ENCODE data around the gene MICAL2.

Gene MICAL2

DNA sequence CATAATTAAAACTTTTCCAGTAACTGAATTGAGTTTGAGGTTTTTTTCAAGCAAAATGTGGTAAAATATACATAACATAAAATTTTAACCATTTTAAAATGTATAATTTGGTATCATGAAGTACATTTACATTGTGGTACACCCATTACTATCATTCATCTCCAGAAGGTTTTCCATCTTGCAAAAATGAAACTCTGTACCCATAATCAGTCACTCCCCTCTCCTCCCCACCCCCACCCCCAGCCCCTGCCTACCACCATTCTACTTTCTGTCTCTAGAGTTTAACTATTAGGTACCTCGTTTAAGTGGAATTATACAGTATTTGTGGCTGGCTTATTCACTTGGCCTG, 63.7 kb downstream of the MICAL2 start:
- Histone ChIP-seq H3K36me3 (no peaks in the 10 kb centered on the region), H3K9me3 (no peaks in the 10 kb centered on the region), H3K4me3 (ENCODE audit: low read depth, low read length) (no peak overlapping the region), H3K4me1 (no peaks in the 10 kb centered on the region), H3K27me3 (no peaks in the 10 kb centered on the region)
- DNase-seq = no peak
- TF ChIP-seq CTCF (IDR thresholded peaks at IDR 0.05; ENCODE audit: low read depth, low read length) = no peak

- Histone ChIP-seq H3K27me3 (no peaks in the 10 kb centered on the region), H3K4me3 (ENCODE audit: low read depth, low read length) (no peak overlapping the region), H3K36me3 (no peaks in the 10 kb centered on the region), H3K4me1 (no peaks in the 10 kb centered on the region), H3K9me3 (no peaks in the 10 kb centered on the region)
- DNase-seq = no peak
- no peak for TF ChIP-seq CTCF (IDR thresholded peaks at IDR 0.05; ENCODE audit: low read depth, low read length)
Measured at GRCh38 chr11:12174477-12175143, 64.2 kb downstream of the MICAL2 start.

GRCh38 chr11:12175694-12176241, 65.4 kb downstream of the MICAL2 start:
- TF ChIP-seq CTCF (IDR thresholded peaks at IDR 0.05; ENCODE audit: low read depth, low read length) = no peak
- no peak for DNase-seq
- Histone ChIP-seq H3K9me3 (no peaks in the 10 kb centered on the region), H3K4me3 (ENCODE audit: low read depth, low read length) (no peak overlapping the region), H3K27me3 (no peaks in the 10 kb centered on the region), H3K4me1 (no peaks in the 10 kb centered on the region), H3K36me3 (no peaks in the 10 kb centered on the region)

DNA sequence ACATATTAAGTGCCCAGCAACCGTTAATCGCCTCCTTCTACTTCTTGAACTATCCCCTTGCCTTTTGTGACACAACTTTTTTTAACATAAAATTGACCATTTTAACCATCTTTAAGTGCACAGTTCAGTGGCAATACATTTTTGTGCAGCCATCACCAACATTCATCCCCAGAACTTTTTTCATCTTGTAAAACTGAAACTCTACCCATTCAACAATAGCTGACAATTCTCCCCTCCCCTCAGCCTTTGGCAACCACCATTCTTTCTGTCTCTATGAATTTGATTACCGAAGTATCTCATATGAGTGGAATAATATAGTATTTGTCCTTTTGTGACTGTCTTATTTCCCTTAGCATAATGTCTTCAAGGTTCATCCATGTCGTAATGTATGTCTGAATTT, 66.0 kb downstream of the MICAL2 start:
- Histone ChIP-seq H3K27me3 (no peaks in the 10 kb centered on the region), H3K36me3 (no peaks in the 10 kb centered on the region), H3K4me1 (no peaks in the 10 kb centered on the region), H3K4me3 (ENCODE audit: low read depth, low read length) (no peak overlapping the region), H3K9me3 (no peaks in the 10 kb centered on the region)
- no peak for TF ChIP-seq CTCF (IDR thresholded peaks at IDR 0.05; ENCODE audit: low read depth, low read length)
- no peak for DNase-seq

GRCh38 chr11:12177739-12178338, 67.4 kb downstream of the MICAL2 start:
- no peak for TF ChIP-seq CTCF (IDR thresholded peaks at IDR 0.05; ENCODE audit: low read depth, low read length)
- H3K9me3 ChIP-seq = no peaks in the 10 kb centered on the region
- no peak for DNase-seq
- no peaks in the 10 kb centered on the region for H3K36me3 ChIP-seq
- H3K4me1 ChIP-seq = no peaks in the 10 kb centered on the region
- H3K27me3 ChIP-seq = no peaks in the 10 kb centered on the region
- H3K4me3 ChIP-seq (ENCODE audit: low read depth, low read length) = no peak overlapping the region

- TF ChIP-seq CTCF (IDR thresholded peaks at IDR 0.05; ENCODE audit: low read depth, low read length) = no peak
- Histone ChIP-seq H3K9me3 (no peaks in the 10 kb centered on the region), H3K36me3 (no peaks in the 10 kb centered on the region), H3K4me3 (ENCODE audit: low read depth, low read length) (no peak overlapping the region), H3K27me3 (no peaks in the 10 kb centered on the region), H3K4me1 (no peaks in the 10 kb centered on the region)
- no peak for DNase-seq
Measured at GRCh38 chr11:12179019-12179418, 68.6 kb downstream of the MICAL2 start.
